CD4-positive, alpha-beta T cell treated with Interleukin-21 for 1 hour (primary cell): Measurements from ENCODE around the gene ASB13.
"Not testable (repeated sequence)": the region's sequence is repeated elsewhere in the genome, so short reads cannot be mapped to it uniquely, and the experiment has no call there.

ENCODE experiments used
- DNase-seq: peaks from one replicate; pipeline ENCODE4 v3.0.0-alpha.2; 2020

The ASB13 gene

DNA sequence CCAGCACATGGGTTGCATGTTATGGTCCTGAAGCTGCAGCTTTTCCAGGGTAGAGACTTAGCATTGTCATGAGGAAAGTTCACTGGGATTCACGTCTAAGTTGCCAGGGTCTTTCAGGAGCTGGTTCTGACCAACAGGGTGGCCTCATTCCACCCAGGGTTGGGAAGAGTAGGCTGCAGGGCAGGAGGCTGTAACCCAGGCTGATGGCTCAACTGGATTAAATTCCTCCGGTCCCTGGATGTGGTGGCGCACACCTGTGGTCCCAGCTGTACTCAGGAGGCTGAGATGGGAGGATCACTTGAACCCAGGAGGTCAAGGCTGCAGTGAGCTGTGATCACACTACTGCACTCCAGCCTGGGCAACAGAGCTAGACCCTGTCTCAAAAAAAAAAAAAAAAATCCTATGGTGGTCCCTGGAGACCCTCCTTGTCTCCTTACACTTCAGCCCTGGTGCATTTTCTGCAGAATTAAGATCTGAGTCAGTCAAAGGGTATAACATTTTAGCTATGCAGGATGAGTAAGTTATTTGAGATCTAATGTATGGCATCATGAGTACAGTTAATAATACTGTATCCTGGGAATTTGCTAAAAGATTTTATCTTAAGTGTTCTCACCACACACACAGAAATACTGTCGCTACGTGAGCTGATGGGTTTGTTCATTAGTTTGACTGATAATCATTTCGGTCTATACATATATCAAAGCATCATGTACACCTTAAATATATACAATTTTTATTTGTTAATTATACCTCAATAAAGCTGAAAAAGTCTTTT lies 44.0 kb downstream of the ASB13 start:
- DNase-seq, result no peak

DNA sequence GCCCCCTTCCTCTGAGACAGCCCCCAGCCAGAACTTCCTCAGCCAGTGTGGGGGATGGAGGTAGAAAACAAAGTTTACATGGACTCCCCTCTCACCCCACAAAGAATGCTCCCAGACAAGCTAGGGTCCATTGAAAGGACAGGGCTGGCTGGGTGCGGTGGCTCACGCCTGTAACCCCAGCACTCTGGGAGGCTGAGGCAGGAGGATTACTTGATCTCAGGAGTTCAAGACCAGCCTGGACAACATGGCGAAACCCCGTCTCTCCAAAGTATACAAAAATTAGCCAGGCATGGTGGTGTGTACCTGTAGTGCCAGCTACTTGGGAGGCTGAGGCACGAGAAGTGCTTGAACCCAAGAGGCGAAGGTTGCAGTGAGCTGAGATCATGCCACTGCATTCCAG lies 45.0 kb downstream of the ASB13 start:
- not testable (repeated sequence) for DNase-seq

DNA sequence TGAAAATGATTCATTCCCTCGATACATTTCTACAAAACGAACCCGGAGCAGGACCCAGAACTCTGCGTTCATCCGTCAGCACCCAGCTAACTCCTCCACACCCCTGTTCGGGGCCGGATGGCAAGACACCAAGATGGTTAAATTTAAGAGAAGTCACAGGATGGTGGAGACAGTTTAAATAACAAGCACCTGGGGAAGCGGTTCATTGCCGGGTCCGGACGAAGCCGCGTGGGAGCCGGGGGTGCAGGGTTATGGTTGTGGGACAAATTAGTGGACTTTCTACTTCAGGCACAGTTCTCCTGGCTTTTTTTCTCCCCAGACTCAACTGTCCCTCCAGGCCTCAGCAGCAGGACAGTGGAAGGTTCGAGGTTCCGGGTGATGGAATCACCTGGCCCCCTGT lies 45.4 kb downstream of the ASB13 start:
- DNase-seq, result no peak

DNA sequence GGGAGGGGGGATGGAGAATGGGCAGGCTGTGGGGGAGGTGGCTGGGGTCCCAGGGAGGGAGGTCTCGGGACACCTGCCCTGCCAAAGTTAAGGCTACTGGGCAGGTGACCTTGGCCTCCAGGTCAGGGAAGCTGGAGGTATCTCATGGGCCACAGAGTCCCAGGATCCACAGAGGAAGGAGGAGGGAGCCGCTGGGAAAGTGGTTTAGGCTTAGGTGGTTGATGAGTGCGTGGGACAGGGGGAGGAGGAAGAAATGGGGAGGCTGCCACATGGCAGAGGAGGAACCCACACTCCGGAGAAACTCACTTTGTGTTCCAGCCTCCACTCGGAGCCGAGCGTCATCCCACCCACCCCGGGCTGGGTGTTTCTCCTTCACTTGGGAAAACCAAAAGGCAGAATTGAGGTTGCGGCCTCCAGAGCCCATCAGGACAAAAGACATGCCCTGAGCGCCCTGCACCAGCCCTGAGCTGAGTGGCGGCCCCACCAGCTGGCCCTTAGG lies 46.1 kb downstream of the ASB13 start:
- no peak for DNase-seq

DNA sequence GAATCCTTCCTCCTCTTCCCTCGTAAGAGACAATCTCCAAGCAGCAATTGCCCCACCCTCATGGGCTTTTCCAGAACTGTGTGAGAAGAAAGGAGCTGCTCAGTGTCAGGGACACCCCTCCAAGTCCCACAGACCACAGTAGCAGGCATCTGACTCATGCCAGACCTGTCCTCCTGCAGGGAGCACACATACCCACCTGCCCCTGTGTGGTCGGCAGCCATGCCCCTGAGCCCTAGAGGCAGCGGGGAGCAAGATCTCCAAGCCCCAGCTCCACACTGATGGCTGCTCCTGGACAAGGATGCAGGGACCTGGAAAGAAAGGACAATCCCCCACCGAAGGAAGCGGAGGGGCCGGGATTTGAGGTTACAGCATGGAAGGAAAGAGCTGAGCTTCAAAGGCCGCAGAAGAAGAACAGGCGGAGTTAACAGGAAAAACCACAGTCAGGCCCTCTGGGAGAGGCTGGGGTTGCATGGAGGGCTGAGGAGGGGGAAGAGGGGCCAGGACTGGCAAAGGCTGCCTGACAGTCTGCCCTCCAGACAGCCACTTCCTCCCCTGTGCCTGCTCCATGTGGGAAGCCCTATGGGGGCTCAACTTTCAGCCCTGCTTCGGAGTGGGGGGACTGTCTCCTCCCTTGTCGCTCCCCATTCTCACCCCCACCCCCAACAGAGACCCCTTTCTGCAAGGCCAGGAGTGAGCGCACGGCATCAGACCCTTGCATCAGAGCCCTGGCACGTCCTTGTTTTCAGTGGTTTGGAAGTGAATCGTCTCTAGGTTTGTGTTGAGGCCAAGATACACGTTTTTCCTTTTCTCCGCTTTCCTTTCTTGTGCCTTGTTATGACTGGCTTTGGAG lies 46.8 kb downstream of the ASB13 start:
- no peak for DNase-seq

DNA sequence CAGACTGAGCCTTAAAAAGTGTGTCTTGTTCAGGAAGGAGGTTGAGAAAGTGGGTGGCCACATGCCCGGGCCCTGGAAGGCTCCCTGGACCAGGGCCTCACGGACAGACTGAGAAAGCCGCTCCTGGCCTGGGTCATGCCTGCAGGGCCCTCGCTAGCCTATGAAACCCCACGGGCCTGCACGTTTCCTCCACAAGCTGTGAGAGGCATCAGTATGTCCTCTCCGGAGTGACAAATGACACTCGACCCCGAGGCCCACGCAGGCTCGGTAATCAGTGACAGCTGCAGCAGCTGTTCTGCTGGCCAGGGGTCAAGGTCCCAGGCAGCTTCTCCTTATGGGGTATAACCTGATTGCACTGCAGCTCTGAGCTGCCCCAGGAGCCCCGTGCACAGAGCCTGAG lies 47.6 kb downstream of the ASB13 start:
- no peak for DNase-seq

DNA sequence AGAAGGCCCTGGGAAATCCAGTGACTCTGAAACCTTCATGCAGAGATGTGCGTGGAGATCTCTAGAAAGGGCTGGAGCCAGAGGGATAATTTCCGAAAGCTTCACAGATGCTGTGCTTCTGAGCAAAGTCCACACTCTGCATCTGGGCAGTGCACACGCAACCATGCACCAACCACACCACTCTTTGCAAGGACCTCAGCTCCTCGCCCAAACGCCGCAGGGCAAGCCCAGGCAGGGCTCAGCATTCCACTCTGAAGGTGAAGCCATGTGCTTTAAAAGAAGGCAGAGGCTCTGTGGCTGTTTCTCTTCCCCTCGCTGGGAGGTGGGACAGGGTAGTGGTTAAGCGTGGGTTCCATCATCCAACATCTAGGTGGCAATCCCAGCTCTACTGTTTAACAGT lies 48.4 kb downstream of the ASB13 start:
- no peak for DNase-seq

DNA sequence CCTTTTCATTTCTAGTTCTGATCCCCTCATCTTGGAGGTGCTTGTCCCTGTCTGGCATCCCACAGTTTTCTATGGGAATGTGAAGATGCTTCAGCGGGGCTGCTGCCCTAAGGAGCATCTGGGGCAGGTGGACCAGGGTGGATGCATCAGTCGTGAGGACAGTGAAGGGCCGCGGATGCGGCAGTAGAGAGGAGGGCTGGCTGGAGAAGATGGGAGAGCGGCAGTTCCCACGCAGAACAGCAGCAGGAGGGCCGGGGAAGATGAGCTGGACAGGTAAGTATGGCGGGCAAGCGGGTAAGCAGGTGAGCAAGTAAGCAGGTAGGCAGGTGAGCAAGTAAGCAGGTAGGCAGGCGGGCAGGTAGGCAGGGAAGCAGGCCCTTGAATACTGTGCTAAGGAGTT lies 48.9 kb downstream of the ASB13 start:
- no peak for DNase-seq

DNA sequence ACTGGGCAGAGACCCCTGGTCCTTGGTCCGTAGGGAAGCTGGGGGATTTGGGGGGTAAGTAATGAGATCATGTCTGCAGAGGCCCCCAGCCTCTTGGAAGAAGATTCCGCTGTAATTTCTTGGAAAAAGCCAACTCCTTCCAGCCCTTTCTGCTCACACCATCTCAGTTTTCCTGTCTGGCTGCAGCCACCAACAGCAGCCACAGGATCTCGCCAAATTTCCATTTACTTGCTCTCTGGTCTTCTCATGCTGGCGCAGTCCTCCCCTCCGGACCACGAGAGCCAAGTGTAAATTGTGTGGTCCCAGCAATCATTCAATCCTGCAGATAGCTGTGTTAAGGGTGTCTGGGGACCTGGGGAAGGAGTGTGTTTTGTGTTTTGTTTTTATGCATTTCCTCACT lies 49.6 kb downstream of the ASB13 start:
- no peak for DNase-seq

DNA sequence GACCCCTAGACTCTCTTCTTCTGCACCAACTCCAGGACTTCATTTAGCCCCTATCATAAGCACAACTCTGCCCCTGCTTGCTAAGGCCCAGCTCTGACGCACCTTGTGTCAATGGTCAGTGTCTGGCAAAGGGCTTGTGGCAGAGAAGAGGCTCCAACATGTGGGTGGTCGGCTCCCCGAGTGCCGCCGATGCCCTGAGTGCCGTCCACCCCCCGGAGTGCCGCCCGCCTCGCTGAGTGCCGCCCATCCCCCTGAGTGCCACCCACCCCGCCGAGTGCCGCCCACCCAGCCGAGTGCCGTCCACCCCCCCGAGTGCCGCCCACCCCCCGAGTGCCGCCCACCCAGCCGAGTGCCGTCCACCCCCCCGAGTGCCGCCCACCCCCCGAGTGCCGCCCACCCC lies 50.3 kb downstream of the ASB13 start:
- no peak for DNase-seq

DNA sequence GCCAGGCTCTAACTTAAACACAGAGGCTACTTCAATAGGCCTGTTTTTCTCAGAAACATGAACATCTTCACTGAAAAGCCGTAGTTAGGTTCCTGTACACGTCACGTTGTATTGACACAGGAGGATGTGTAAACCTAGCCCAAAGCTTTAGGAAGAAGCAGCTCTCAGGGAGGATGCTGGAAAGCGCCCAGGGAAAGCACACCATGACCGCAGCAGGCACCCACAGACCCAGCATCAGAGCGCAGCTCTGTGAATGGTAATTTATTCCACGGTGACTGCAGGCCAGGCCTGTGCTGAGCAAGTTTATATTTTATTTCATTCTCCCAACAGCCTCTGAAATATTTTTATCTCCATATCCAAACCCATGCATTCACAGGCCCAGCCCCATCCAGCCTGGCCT lies 51.1 kb downstream of the ASB13 start:
- no peak for DNase-seq

DNA sequence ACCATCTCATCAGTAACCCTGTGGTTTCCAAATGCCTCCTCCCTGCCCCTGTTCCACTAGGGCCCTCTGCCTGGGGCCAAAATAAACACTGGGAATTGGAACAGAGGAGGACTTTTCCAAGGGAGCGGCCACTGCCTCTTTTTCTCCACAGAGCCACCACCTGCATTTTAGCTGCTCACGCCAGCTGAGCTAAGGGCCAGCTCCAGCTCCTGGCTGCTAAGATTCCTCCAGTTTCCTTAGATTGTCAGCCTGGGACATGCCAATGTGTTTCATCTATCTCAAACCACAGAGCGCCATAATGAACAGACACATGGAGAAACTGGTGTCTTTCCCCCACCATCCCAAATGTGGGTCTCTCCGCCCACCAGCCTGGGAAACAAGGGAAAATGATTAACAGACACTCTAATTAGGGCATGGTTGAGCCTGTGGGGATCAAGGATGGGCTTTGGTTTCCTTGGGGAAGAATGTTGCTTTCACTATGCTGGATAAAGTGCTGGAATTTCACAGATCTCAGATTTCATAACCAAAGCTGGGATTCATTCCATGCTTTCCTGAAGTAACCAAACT lies 52.2 kb downstream of the ASB13 start:
- no peak for DNase-seq

DNA sequence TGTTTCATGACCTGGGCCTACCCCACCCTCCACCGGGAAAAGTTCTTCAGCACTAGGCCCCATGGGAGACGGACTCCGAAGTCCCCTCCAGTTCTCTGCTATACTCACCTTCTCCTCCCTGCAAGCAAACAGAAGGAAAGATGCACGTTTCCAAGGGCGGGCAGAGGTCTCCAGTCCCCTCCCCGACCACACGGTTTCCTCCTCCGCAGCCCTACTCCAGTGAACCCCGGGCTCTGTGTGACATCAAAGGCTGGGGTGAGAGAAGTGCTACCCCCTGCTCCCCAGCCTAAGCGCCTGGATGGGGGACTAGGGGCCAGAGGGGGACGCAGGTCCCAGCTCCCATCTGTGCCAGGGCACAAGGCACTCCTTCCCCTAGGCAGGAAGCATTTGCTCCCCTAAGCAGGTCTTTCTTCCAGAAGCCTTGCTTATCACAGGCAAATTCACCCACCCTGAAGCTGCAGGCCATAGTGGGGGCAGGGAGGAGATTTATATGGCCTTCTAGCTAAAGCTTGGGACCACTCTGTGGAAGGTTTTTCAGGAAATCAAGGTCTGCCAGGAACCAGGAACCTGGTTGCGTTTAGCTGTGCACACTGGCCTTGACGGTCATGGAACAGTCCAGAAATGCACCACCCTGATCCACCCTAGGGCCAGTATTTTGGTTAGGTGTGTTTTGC lies 52.8 kb downstream of the ASB13 start:
- DNase-seq, result no peak

DNA sequence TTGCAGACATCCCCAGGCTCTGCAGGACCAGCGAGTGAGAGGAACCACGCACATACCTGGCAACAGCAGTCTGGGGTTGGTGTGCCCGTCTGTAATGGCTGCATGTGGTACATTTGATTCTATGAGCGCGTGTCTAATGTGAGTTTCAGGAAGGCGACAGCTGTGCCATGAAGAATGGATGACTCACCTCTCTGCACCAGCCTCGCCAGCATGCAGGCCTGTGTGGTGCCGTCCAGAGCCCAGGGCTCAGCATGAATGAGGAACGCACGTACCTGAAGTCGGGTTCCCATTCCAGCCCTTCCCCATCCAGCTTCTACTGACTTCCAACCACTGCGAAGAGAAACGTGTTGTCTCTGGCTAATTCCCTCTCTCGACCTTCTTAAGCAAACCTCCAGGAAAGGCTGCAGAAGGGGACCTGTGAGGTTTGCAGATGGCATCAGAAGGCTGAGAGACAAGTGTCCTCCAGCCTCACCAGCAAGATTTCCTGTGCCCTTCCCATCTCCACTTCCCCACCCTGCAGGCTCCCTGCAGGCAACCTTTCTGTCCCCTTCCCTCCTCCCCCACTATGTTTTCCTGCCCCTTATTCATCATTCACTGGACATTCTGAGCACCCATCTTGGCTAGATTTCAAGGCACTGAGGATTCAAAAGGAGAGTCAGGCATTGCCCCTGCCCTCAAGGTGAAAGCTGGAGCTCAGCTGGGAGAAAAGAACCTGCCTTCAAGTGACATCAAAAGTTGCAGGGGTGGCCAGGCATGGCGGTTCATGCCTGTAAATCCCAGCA lies 54.3 kb downstream of the ASB13 start:
- DNase-seq, result no peak

DNA sequence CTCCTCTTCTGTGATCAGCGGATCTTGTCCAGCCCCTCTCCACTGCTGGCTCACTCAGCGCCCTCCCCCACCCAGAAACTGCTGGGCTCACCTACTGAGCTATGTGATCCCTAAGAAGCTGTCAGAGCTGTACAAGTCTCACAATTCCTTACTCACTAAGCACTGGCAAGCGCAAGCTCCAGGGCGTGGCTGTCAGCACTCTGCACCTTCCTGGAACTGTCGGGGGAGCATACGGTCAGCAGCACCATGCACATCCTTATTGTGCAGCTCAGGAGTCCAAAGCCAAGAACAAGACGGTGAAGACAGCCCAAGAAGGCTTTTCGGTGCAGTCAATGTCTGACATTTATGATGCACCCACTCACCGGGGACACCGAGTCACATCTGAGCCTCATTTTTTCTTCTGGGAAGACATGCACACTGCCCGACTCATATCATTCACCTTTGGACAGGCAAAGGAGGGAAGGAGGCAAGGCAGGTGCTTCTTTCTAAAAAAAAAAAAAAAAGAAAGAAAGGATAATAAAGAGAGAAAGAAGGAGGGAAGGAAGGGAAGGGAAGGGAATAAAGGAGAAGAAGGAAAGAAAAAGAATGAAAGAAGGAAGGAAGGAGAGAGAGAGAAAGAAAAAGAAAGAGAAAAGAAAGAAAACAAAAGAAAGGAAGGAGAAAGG lies 56.3 kb downstream of the ASB13 start:
- DNase-seq, result no peak

DNA sequence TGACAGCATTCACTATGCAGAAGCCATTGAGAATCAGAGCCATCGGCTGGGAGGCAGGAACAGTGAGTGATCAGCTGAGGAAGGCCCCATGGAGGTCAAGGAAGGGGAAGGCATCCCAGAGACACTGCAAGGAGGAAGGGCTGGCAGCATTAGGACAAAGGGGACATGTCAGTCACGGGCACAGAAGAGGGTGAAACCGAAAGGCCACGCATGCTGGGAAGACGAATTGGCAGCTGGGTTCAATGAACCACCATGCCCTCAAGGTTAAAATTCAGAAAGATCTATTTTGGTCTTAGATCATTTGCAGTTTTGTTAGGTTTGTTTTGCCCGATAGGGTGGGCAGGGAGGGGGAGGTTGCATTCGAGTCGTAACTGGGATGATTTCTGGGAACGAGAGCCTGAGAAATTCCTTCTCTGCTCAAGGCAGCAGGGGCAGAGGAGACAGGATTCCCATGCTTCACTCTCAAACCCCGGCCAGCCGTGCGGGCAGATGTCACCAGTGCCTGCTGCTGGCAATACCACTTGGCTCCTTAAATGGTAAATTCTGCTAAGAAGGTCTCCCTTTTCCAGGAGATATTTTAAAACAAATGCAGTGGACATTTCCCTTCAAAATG lies 57.7 kb downstream of the ASB13 start:
- DNase-seq, result no peak

DNA sequence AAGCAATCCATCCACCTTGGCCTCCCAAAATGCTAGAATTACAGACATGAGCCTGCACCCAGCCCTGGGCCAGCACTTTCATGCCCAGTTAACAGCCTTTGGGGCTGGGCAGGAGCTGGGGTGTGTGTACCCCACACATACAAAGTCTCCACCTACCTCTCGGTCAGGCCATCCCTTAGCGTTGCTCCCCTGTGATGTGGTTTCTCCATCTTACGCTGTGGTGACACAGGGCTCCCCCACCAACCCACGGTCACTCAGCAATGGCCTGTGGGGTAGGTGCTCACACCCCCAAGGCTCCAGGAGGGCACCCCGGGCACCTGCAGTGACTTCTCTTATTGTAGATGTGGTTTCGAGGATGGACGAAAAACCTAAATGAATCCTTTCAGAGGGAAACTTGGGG lies 58.8 kb downstream of the ASB13 start:
- DNase-seq, result no peak

DNA sequence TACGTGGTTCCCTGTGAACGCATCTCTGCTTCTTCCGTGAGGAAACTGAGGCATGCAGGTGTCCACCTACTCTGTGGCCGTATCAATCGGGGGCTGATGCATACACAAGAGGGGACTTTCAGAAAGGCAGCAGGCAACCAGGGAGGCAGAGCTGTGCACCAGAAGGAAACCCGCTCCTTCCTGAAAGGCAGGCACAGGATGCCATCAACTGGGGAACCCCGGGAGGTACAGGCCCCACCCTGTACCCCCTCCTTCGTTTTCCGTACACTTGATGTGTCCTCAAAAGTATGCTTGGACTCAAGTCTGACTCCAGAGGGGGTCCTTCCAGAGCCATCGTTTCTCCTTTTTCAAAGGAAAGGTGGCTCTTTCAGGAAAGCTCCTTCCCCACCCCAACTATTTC lies 59.5 kb downstream of the ASB13 start:
- DNase-seq, result peak; percentile 10

DNA sequence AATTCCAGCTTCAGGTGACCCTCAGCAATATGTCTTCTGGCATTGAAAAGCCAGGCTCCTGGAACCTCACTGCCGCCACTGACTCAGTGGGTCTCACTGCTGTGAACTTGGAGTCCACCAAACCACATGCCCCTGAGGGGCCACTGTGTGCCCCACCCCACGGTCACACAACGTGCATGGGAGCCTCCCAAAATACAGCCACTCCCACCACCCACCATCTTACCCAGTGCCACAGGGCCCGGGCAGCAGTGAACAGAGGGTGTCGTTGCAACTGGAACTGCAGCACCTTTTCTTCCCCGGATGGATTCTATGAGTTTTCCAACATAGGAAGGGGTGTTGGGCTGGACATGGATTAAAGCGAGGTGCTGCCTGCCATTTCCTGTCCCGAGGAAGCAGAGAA lies 60.1 kb downstream of the ASB13 start:
- no peak for DNase-seq

DNA sequence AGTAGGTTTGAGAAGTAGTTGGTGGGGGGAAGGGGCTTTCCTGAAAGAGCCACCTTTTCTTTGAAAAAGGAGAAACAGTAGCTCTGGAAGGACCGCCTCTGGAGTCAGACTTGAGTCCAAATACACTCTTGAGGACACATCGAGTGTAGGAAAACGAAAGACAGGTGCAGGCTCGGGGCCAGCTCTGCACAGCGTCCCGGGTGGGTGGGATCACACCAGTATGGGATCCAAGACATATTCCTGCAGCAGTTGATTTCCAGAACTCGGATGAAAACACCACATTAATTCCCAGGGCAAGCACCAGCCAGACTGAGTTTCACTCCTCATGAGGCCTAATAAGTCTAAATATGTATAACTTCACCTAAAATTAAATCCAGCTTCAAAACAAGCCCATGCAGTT lies 61.4 kb downstream of the ASB13 start:
- DNase-seq, result no peak

DNA sequence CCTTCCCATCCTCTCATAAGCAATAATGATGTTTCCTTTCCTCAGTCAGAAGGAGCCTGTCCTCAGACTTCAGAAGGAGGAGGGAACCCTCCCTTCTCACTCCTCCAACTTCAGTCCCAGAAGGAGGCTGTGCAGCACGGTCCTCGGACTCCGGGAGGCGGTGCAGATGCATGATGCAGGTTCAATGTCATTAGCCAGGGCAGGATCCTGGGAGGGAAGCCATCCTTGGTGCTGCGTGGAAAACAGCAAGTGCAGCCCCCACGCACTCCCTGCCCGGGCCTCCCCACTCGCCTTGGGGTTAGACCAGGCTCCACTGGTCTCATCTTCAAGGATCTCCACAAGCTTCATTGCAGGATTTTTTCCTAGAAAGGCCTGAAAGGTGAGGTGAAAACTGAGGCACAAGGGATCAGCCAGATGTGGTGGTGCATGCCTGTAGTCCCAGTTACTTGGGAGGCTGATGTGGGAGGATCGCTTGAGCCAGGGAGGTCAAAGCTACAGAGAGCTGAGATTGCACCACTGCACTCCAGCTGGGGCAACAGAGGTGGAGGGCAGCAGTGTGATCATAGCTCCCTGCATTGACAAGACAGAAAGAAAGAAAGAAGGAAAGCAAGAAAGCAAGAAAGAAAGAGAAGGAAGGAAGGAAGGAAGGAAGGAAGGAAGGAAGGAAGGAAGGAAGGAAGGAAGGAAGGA lies 62.0 kb downstream of the ASB13 start:
- no peak for DNase-seq
